Neuronal stem cell (in vitro differentiated cells): ENCODE data around the gene CLEC16A.

Experiments
- DNase-seq: peaks from one replicate; pipeline ENCODE4 v3.0.0-alpha.2; 2013; ENCODE audit warnings: low spot score
- H2AFZ ChIP-seq: one replicate; pipeline ENCODE4 v1.6.1; 2013; ENCODE audit warnings: mild to moderate bottlenecking, low read length, inconsistent platforms
- H2AK5ac ChIP-seq: 2 replicates; pipeline ENCODE4 v1.6.1; 2013; ENCODE audit warnings: low read depth, mild to moderate bottlenecking, inconsistent platforms, low read length, moderate library complexity, mixed read lengths
- H2BK120ac ChIP-seq: 2 replicates; pipeline ENCODE4 v1.6.1; 2013; ENCODE audit warnings: low read depth, mild to moderate bottlenecking, inconsistent platforms, low read length, moderate library complexity, mixed read lengths
- H2BK12ac ChIP-seq: one replicate; pipeline ENCODE4 v1.6.1; 2013; ENCODE audit warnings: low read length, inconsistent platforms
- H2BK15ac ChIP-seq: 2 replicates; pipeline ENCODE4 v1.6.1; 2013; ENCODE audit warnings: mild to moderate bottlenecking, low read length, inconsistent platforms, mixed read lengths
- H2BK5ac ChIP-seq: one replicate; pipeline ENCODE4 v1.6.1; 2013; ENCODE audit warnings: inconsistent platforms, mild to moderate bottlenecking, low read length, moderate library complexity
- H3K14ac ChIP-seq: one replicate; pipeline ENCODE4 v1.6.1; 2013; ENCODE audit warnings: low read length, inconsistent platforms
- H3K18ac ChIP-seq: 2 replicates; pipeline ENCODE4 v1.6.1; 2013; ENCODE audit warnings: low read length, inconsistent platforms
- H3K23ac ChIP-seq: 2 replicates; pipeline ENCODE4 v1.6.1; 2013; ENCODE audit warnings: low read depth, mild to moderate bottlenecking, mixed read lengths, low read length, inconsistent platforms; ENCODE audit not compliant: poor library complexity
- H3K27ac ChIP-seq: replicated peaks from 3 replicates; pipeline ENCODE4 v1.5.1; 2013; ENCODE audit warnings: low read length, inconsistent platforms
- H3K27me3 ChIP-seq, 3 experiments: 2 replicates each; pipeline ENCODE4 v1.6.1; 2013; ENCODE audit warnings: low read length in 3 of 3, mild to moderate bottlenecking in 2 of 3, inconsistent platforms in 1 of 3, low read depth in 1 of 3, mixed read lengths in 1 of 3, moderate library complexity in 1 of 3; ENCODE audit not compliant: control insufficient read depth in 3 of 3, insufficient read depth in 3 of 3
- H3K36me3 ChIP-seq, 2 donors: replicated peaks in 1 of 2; 2 replicates each; pipeline ENCODE4 v1.6.1; 2013; ENCODE audit warnings: low read length in 2 of 2; ENCODE audit not compliant: control insufficient read depth in 2 of 2, insufficient read depth in 2 of 2
- H3K4ac ChIP-seq: 2 replicates; pipeline ENCODE4 v1.6.1; 2013; ENCODE audit warnings: inconsistent platforms, mild to moderate bottlenecking, low read length, moderate library complexity
- H3K4me1 ChIP-seq, 2 donors: 1 replicate in 1 of 2; 2 replicates in 1 of 2; pipeline ENCODE4 v1.6.1; 2013; ENCODE audit warnings: low read length in 2 of 2, low read depth in 1 of 2; ENCODE audit not compliant: control insufficient read depth in 2 of 2, insufficient read depth in 1 of 2
- H3K4me2 ChIP-seq: one replicate; pipeline ENCODE4 v1.6.1; 2013; ENCODE audit warnings: mild to moderate bottlenecking, low read length, inconsistent platforms; ENCODE audit not compliant: insufficient read depth, poor library complexity, severe bottlenecking
- H3K4me3 ChIP-seq, 2 donors: 2 replicates each; pipeline ENCODE4 v1.5.1; 2013; ENCODE audit warnings: low read length in 2 of 2, mild to moderate bottlenecking in 2 of 2, inconsistent platforms in 1 of 2, moderate library complexity in 1 of 2
- H3K79me1 ChIP-seq: one replicate; pipeline ENCODE4 v1.6.1; 2013; ENCODE audit warnings: low read depth, mild to moderate bottlenecking, inconsistent platforms, low read length, moderate library complexity
- H3K9ac ChIP-seq: one replicate; pipeline ENCODE4 v1.6.1; 2013; ENCODE audit warnings: mild to moderate bottlenecking, low read depth, low read length, inconsistent platforms; ENCODE audit not compliant: poor library complexity
- H3K9me3 ChIP-seq, 2 donors: replicated peaks in 1 of 2; 2 replicates each; pipeline versions ENCODE3 to v1.6.1; 2013; ENCODE audit warnings: low read length in 2 of 2, mild to moderate bottlenecking in 2 of 2, inconsistent platforms in 1 of 2, low read depth in 1 of 2, mixed read lengths in 1 of 2, moderate library complexity in 1 of 2; ENCODE audit not compliant: control insufficient read depth in 2 of 2, insufficient read depth in 1 of 2
- H4K8ac ChIP-seq: one replicate; pipeline ENCODE4 v1.6.1; 2013; ENCODE audit warnings: low read depth, mild to moderate bottlenecking, inconsistent platforms, low read length, moderate library complexity
- H4K91ac ChIP-seq: one replicate; pipeline ENCODE4 v1.6.1; 2013; ENCODE audit warnings: low read length, low read depth, mild to moderate bottlenecking, inconsistent platforms; ENCODE audit not compliant: poor library complexity
- WGBS, 2 donors: extraction: QIAGEN DNeasy Blood & Tissue Kit; methylation state at CpG; one replicate each; pipeline ENCODE4 v1.1.7; 2013; ENCODE audit warnings: missing lambda C conversion rate in 2 of 2, mixed read lengths in 1 of 2; ENCODE audit not compliant: insufficient read length in 2 of 2, insufficient replicate concordance in 1 of 2; ENCODE audit errors: extremely low coverage in 2 of 2; 5-methylcytosine and 5-hydroxymethylcytosine counted together

CLEC16A gene

GRCh38 chr16:11123666-11124065 is 179.3 kb downstream of the CLEC16A start:
- Histone ChIP-seq H3K4me1 (peaks cover 0 to 4% of the 10 kb centered on the region in 2 donors), H2BK5ac (no peak overlapping the region), H2BK120ac (no peak overlapping the region), H3K27ac (no peak overlapping the region), H3K23ac (no peak overlapping the region), H2BK12ac (no peak overlapping the region), H3K36me3 (peaks cover 2 to 48% of the 10 kb centered on the region in 2 donors), H3K79me1 (no peaks in the 10 kb centered on the region), H2BK15ac (no peak overlapping the region), H2AFZ (no peak overlapping the region), H2AK5ac (no peak overlapping the region), H3K14ac (no peak overlapping the region), H3K4me3 (no peak overlapping the region), H3K18ac (no peak overlapping the region), H3K9ac (no peak overlapping the region), H4K8ac (no peak overlapping the region), H3K27me3 (no peaks in the 10 kb centered on the region), H3K4ac (no peak overlapping the region), H3K9me3 (no peaks in the 10 kb centered on the region), H3K4me2 (no peak overlapping the region), H4K91ac (no peak overlapping the region)
- no CpG with 5 or more reads among the region's 11 CpGs for WGBS, 2 donors
- no peak for DNase-seq

- WGBS, 2 donors = no CpG with 5 or more reads among the region's 17 CpGs
- H3K4me3 ChIP-seq = no peak overlapping the region
- no peak overlapping the region for H2BK12ac ChIP-seq
- no peaks in the 10 kb centered on the region for H3K27me3 ChIP-seq
- H3K14ac ChIP-seq = no peak overlapping the region
- H3K18ac ChIP-seq = no peak overlapping the region
- no peak overlapping the region for H2BK120ac ChIP-seq
- no peak overlapping the region for H2AFZ ChIP-seq
- DNase-seq = no peak
- peak overlapping the region; percentile 48 for H3K23ac ChIP-seq
- no peak overlapping the region for H2AK5ac ChIP-seq
- no peak overlapping the region for H4K91ac ChIP-seq
- no peak overlapping the region for H3K27ac ChIP-seq
- peaks cover 2 to 45% of the 10 kb centered on the region in 2 donors for H3K36me3 ChIP-seq
- no peak overlapping the region for H3K4ac ChIP-seq
- no peak overlapping the region for H4K8ac ChIP-seq
- no peak overlapping the region for H2BK5ac ChIP-seq
- peaks cover 0 to 4% of the 10 kb centered on the region in 2 donors for H3K4me1 ChIP-seq
- H3K4me2 ChIP-seq = no peak overlapping the region
- no peaks in the 10 kb centered on the region for H3K79me1 ChIP-seq
- H3K9ac ChIP-seq = no peak overlapping the region
- H2BK15ac ChIP-seq = no peak overlapping the region
- no peaks in the 10 kb centered on the region for H3K9me3 ChIP-seq
Observed at GRCh38 chr16:11125936-11126335, 181.6 kb downstream of the CLEC16A start.

GRCh38 chr16:11126399-11127054 is 182.2 kb downstream of the CLEC16A start:
- Histone ChIP-seq H2BK120ac (no peak overlapping the region), H3K27ac (no peak overlapping the region), H4K91ac (no peak overlapping the region), H3K18ac (no peak overlapping the region), H3K4me2 (no peak overlapping the region), H2AK5ac (no peak overlapping the region), H3K27me3 (no peaks in the 10 kb centered on the region), H3K36me3 (peaks cover 2 to 41% of the 10 kb centered on the region in 2 donors), H2AFZ (no peak overlapping the region), H3K4ac (no peak overlapping the region), H3K9ac (no peak overlapping the region), H3K23ac (no peak overlapping the region), H3K14ac (no peak overlapping the region), H2BK12ac (no peak overlapping the region), H2BK5ac (no peak overlapping the region), H3K4me1 (peaks cover 0 to 4% of the 10 kb centered on the region in 2 donors), H3K9me3 (no peaks in the 10 kb centered on the region), H4K8ac (no peak overlapping the region), H3K4me3 (no peak overlapping the region), H2BK15ac (no peak overlapping the region), H3K79me1 (no peaks in the 10 kb centered on the region)
- no CpG with 5 or more reads among the region's 12 CpGs for WGBS, 2 donors
- no peak for DNase-seq

GRCh38 chr16:11127610-11128195 is 183.3 kb downstream of the CLEC16A start:
- no peak overlapping the region for H2BK15ac ChIP-seq
- H2BK12ac ChIP-seq = no peak overlapping the region
- no peak overlapping the region for H3K4me2 ChIP-seq
- H3K4me3 ChIP-seq = no peak overlapping the region
- peaks cover 2 to 38% of the 10 kb centered on the region in 2 donors for H3K36me3 ChIP-seq
- H3K79me1 ChIP-seq = no peaks in the 10 kb centered on the region
- H3K9ac ChIP-seq = no peak overlapping the region
- H3K27ac ChIP-seq = no peak overlapping the region
- H3K23ac ChIP-seq = no peak overlapping the region
- H2BK5ac ChIP-seq = no peak overlapping the region
- DNase-seq = no peak
- H2AFZ ChIP-seq = no peak overlapping the region
- WGBS, 2 donors = no CpG with 5 or more reads among the region's 7 CpGs
- H3K4ac ChIP-seq = no peak overlapping the region
- H3K27me3 ChIP-seq = no peaks in the 10 kb centered on the region
- H3K14ac ChIP-seq = no peak overlapping the region
- H4K8ac ChIP-seq = no peak overlapping the region
- H2AK5ac ChIP-seq = no peak overlapping the region
- no peaks in the 10 kb centered on the region for H3K9me3 ChIP-seq
- H4K91ac ChIP-seq = no peak overlapping the region
- no peak overlapping the region for H3K18ac ChIP-seq
- H3K4me1 ChIP-seq = peaks cover 0 to 1% of the 10 kb centered on the region in 2 donors
- no peak overlapping the region for H2BK120ac ChIP-seq
